Fibroblast of villous mesenchyme (primary cell): ENCODE results near the gene DNAH3. TPM values are rescaled to one million over a fixed set of nuclear protein-coding genes. Genes with fewer than 3 reads are reported as not detected.
"Not testable (repeated sequence)": the region's sequence is repeated elsewhere in the genome, so short reads cannot be mapped to it uniquely, and the experiment has no call there.

Experiments used
- DNase-seq: peaks from one replicate; pipeline ENCODE4 v3.0.0-alpha.2; 2010; ENCODE audit warnings: low read depth
- H3K4me3 ChIP-seq: 2 replicates; pipeline ENCODE4 v1.5.1; 2011; ENCODE audit warnings: low read depth, mild to moderate bottlenecking, low read length
- total RNA-seq: library from RNA; depleted of rRNA; stranded (reverse); fragments of >200 nt; gene quantifications from 2 replicates; pipeline ENCODE4 v1.2.3, GENCODE V29; 2012
- TF ChIP-seq, protein P1 (sequence below): IDR thresholded peaks from 2 replicates; pipeline ENCODE4 v1.5.1; 2012; ENCODE audit warnings: low read depth, mild to moderate bottlenecking, low read length; ENCODE audit not compliant: insufficient read depth

Gene DNAH3
- total RNA-seq, 1 donor, result under 0.01 TPM

DNA sequence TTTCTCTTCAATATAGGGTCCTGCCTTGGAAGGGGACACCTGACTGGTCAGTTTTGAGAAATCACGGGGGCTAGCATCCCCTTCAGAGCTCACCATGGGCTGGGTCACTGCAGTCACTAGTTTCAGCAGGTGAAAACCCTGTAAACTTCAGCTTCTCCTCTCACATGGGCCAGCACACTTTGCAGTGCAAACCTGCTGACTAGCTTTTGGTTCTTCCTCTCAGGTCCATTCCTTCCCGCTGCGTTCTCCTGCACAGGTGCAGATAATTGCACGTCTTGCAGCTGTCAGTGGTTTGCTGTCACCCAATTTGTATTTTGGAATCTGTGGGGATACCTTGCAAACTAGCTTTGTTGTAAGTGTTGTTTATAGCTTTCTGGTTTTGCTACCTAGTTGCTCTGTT lies 154.9 kb downstream of the DNAH3 start:
- TF ChIP-seq, protein P1, sequence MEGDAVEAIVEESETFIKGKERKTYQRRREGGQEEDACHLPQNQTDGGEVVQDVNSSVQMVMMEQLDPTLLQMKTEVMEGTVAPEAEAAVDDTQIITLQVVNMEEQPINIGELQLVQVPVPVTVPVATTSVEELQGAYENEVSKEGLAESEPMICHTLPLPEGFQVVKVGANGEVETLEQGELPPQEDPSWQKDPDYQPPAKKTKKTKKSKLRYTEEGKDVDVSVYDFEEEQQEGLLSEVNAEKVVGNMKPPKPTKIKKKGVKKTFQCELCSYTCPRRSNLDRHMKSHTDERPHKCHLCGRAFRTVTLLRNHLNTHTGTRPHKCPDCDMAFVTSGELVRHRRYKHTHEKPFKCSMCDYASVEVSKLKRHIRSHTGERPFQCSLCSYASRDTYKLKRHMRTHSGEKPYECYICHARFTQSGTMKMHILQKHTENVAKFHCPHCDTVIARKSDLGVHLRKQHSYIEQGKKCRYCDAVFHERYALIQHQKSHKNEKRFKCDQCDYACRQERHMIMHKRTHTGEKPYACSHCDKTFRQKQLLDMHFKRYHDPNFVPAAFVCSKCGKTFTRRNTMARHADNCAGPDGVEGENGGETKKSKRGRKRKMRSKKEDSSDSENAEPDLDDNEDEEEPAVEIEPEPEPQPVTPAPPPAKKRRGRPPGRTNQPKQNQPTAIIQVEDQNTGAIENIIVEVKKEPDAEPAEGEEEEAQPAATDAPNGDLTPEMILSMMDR, result no peak
- no peak for DNase-seq
- no peak overlapping the region for H3K4me3 ChIP-seq

DNA sequence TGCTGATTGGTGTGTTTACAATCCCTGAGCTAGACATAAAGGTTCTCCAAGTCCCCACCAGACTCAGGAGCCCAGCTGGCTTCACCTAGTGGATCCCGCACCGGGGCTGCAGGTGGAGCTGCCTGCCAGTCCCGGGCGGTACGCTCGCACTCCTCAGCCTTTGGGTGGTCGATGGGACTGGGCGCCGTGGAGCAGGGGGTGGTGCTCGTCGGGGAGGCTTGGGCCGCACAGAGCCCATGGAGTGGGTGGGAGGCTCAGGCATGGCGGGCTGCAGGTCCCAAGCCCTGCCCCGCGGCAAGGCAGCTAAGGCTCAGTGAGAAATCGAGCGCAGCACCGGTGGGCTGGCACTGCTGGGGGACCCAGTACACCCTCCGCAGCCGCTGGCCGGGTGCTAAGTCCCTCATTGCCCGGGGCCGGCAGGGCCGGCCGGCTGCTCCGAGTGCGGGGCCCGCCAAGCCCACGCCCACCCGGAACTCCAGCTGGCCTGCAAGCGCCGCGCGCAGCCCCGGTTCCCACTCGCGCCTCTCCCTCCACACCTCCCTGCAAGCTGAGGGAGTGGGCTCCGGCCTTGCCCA lies 161.1 kb downstream of the DNAH3 start:
- not testable (repeated sequence) for H3K4me3 ChIP-seq, DNase-seq

GRCh38 chr16:20987049-20987448 lies 163.6 kb downstream of the DNAH3 start:
- no peak for DNase-seq
- TF ChIP-seq, protein P1, result no peak
- no peak overlapping the region for H3K4me3 ChIP-seq

GRCh38 chr16:20984019-20984418 lies 166.6 kb downstream of the DNAH3 start:
- H3K4me3 ChIP-seq, result no peak overlapping the region
- no peak for DNase-seq
- TF ChIP-seq, protein P1, result no peak

DNA sequence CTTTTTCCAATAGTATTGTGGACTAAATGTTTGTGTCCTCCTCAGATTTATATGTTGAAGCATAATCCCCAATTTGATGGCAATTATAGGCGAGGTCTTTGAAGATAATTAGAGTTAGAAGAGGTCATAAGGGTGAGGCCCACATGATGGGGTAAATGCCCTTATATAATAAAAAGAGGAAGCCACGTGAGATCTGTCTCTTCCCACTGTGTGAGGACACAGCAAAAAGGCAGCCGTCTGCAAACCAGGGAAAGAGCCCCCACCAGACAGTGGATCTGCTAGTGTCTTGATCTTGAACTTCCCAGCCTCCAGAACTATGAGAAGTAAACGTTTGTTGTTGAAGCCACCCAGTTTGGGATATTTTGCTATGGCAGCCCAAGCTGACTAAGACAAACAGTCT lies 174.1 kb downstream of the DNAH3 start:
- no peak for DNase-seq

DNA sequence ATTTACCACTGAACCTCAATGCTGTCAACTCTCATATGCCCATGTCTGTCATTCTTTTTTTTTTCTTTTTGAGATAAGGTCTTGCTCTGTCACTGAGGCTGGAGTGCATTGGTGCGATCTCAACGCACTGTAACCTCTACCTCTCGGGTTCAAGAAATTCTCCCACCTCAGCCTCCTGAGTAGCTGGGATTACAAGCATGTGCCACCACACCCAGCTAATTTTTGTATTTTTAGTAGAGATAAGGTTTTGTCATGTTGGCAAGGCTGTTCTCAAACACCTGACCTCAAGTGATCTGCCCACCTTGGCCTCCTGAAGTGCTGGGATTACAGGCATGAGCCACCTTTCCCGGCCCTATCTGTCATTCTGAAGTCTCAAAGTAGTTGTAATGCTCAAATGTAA lies 177.4 kb downstream of the DNAH3 start:
- not testable (repeated sequence) for H3K4me3 ChIP-seq, DNase-seq

More for the DNA sequence above, 174.1 kb downstream of the DNAH3 start:
- no peak overlapping the region for H3K4me3 ChIP-seq
- TF ChIP-seq, protein P1, result no peak

DNA sequence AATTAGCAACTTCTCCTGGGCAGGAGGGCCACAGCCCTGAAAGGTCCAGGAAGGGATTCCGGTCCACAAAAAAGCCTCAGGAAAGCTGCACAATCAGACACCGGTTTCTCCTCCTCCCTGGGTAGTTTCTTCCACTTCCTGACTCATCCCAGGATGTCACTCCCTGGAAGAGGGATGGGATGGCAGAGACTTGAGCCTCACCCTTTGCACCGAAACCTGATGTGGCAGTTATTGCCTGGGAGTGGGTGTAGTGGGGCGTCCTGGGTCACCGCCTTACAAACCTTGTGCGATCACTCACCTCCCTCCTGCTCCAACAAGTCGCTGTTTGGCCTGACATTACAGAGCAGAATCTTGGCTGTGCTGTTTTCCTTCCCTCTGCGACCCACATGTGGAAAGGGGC lies 179.2 kb downstream of the DNAH3 start:
- no peak overlapping the region for H3K4me3 ChIP-seq
- TF ChIP-seq, protein P1, result no peak
- no peak for DNase-seq

- no peak for DNase-seq
- H3K4me3 ChIP-seq, result no peak overlapping the region
- TF ChIP-seq, protein P1, result no peak
Observed at GRCh38 chr16:20969386-20969785, 181.3 kb downstream of the DNAH3 start.
